Chondrocyte (in vitro differentiated cells): ENCODE measurements around the gene GALNT10. TPM values are rescaled to one million over a fixed set of nuclear protein-coding genes. Genes with fewer than 3 reads are reported as not detected.
A peak's percentile ranks its signal among the peaks of the same experiment; 100 is the strongest.

Experiments
- DNase-seq: peaks from one replicate; pipeline ENCODE4 v3.0.0; 2021; ENCODE audit warnings: mixed read lengths, low spot score
- H3K27ac Mint-ChIP-seq: one replicate; pipeline ENCODE4 v1.8.0; 2021; ENCODE audit warnings: mild to moderate bottlenecking, moderate library complexity, mixed read lengths; ENCODE audit not compliant: unreplicated experiment
- H3K27me3 Mint-ChIP-seq: 2 replicates; pipeline ENCODE4 v1.8.0; 2021; ENCODE audit warnings: low read depth, mixed read lengths
- H3K36me3 Mint-ChIP-seq: 2 replicates; pipeline ENCODE4 v1.8.0; 2021; ENCODE audit warnings: low read depth, mixed read lengths
- H3K4me1 Mint-ChIP-seq: 2 replicates; pipeline ENCODE4 v1.8.0; 2021; ENCODE audit warnings: low read depth, mild to moderate bottlenecking, mixed read lengths
- H3K4me3 Mint-ChIP-seq: one replicate; pipeline ENCODE4 v1.8.0; 2021; ENCODE audit warnings: mild to moderate bottlenecking, moderate library complexity, mixed read lengths; ENCODE audit not compliant: unreplicated experiment
- H3K9me3 Mint-ChIP-seq: 2 replicates; pipeline ENCODE4 v1.8.0; 2021; ENCODE audit warnings: low read depth, mixed read lengths
- total RNA-seq: library from RNA; stranded (reverse); gene quantifications from 3 replicates; pipeline ENCODE4 v1.2.1, GENCODE V29; 2021
- TF ChIP-seq, protein P1 (sequence below): fragments of 200-600 bp; sonication (generic); IDR thresholded peaks from 2 replicates; pipeline ENCODE4 v1.5.0; 2021; ENCODE audit warnings: antibody characterized with exemption, mild to moderate bottlenecking, moderate library complexity

Gene GALNT10
- total RNA-seq, 1 donor from 2014 or later: 155 TPM

DNA sequence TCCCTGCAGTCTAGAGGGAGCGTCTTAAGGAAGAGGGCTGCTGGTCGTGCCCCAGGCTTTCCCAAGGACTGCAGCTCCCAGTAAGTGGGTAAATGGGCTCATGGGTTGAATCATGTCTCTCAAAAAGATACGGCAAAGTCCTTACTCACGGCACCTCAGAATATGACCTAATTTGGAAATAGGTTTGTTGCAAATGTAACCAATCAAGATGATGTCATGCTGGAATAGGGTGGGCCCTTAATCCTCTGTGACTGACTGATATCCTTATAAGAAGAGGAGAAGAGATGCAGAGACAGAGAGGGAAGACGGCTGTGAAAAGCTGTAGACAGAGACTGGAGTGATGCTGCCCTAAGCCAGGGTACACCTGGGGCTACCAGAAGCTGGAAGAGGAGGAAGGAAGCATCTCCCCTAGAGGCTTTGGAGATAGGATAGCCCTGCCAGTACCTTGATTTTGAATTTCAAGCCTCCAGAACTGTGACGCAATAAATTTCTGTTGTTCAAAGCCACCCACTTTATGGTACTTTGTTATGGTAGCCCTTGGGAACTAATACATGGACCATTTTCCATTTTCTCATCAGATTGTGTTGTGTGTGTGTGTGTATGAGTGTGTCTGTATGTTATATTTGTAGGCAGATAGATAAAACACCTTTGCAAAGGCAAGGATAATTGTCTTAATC, 15.0 kb downstream of the GALNT10 start:
- DNase-seq: no peak
- Mint-ChIP-seq H3K27ac (no peak overlapping the region), H3K4me3 (no peak overlapping the region), H3K4me1 (peaks cover 75% of the 10 kb centered on the region), H3K27me3 (no peaks in the 10 kb centered on the region), H3K9me3 (no peaks in the 10 kb centered on the region), H3K36me3 (peaks cover 18% of the 10 kb centered on the region)
- TF ChIP-seq, protein P1, sequence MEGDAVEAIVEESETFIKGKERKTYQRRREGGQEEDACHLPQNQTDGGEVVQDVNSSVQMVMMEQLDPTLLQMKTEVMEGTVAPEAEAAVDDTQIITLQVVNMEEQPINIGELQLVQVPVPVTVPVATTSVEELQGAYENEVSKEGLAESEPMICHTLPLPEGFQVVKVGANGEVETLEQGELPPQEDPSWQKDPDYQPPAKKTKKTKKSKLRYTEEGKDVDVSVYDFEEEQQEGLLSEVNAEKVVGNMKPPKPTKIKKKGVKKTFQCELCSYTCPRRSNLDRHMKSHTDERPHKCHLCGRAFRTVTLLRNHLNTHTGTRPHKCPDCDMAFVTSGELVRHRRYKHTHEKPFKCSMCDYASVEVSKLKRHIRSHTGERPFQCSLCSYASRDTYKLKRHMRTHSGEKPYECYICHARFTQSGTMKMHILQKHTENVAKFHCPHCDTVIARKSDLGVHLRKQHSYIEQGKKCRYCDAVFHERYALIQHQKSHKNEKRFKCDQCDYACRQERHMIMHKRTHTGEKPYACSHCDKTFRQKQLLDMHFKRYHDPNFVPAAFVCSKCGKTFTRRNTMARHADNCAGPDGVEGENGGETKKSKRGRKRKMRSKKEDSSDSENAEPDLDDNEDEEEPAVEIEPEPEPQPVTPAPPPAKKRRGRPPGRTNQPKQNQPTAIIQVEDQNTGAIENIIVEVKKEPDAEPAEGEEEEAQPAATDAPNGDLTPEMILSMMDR: no peak

DNA sequence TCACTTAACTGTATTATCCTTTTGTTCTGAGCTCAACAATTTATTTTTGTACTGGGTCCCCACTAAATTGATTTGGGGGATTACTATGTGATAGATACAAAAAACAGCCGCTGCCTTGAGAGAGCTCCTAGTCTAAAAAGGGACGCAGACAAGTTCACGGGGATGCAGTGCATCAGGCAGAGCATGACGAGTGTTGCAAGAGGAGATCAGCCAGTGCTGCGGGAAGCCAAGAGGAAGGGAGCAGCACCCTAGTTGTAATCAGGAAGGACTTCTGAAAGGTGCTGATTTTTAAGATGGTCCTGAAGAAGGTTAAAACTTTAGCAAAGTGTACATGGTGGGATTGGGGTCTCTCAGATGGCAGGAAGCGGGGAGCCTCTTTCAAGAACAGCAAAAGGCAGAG, 15.8 kb downstream of the GALNT10 start:
- no peaks in the 10 kb centered on the region for H3K9me3 Mint-ChIP-seq
- H3K27me3 Mint-ChIP-seq: no peaks in the 10 kb centered on the region
- peaks cover 72% of the 10 kb centered on the region for H3K4me1 Mint-ChIP-seq
- H3K27ac Mint-ChIP-seq: peak overlapping the region; percentile 63
- H3K36me3 Mint-ChIP-seq: peaks cover 20% of the 10 kb centered on the region
- DNase-seq: no peak
- no peak overlapping the region for H3K4me3 Mint-ChIP-seq
- TF ChIP-seq, protein P1: no peak

DNA sequence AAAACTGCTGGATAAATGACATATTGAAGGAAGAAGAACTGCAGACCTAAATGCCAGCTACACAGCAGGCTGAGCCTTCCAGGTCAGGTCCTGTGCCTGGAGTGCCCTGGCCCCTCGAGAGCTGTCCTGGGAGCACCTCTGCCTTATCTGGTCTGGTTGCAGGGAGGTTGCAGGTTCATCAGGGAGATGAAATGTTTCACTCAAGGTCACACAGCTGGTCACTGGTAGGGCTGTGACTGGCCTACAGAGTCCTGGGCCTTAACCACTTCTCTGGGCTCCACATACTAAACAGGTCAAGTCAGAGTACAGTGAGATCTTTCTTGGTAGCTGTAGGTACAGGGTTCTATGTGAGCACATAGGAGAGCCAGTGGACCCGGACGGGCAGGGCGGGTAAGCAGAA, 16.7 kb downstream of the GALNT10 start:
- TF ChIP-seq, protein P1: no peak
- Mint-ChIP-seq H3K27ac (no peak overlapping the region), H3K4me1 (peaks cover 77% of the 10 kb centered on the region), H3K36me3 (peaks cover 22% of the 10 kb centered on the region), H3K27me3 (no peaks in the 10 kb centered on the region), H3K9me3 (no peaks in the 10 kb centered on the region), H3K4me3 (no peak overlapping the region)
- no peak for DNase-seq

DNA sequence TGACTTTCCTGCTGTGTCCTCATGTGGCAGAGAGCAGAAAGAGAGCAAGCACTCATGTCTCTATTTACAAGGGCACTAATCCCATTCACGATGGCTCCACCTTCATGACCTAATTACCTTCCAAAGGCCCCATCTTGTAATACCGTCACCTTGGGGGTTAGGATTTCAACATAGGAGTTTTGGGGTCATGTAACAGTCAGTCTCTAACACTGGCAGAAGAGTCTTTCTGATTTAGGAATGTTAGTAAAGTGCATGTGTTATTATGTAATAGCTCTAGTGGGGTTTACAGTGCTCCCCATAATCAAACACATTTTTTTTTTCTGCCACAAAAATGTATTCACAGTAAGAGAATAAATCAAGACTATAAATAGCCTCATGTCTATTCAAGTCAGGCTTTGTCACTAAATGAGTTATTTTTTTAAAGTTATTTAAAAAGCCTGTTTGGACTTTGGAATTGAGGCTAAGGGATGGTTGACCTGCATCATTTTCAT, 19.1 kb downstream of the GALNT10 start:
- H3K36me3 Mint-ChIP-seq: peaks cover 17% of the 10 kb centered on the region
- TF ChIP-seq, protein P1: no peak
- H3K27ac Mint-ChIP-seq: no peak overlapping the region

DNA sequence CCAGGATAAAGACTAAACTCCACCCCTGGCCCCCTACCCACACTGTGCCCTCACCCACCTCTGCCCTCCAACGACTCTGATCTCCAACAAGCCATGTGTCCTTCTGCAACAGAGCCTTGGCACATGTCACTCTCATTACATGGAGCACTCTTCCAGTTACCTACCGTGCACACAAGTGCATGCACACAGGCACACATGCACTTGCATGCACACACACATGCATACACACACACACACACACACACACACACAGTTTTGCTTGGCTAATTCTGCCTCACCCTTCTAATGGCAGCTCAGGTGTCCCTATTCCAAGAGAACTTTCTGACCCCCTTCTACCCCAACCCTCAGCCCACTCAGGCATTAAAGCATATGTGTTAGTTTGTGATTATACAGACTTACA, 19.6 kb downstream of the GALNT10 start:
- DNase-seq: no peak
- H3K27me3 Mint-ChIP-seq: no peaks in the 10 kb centered on the region
- TF ChIP-seq, protein P1: no peak
- peak overlapping the region; percentile 55 for H3K27ac Mint-ChIP-seq
- no peaks in the 10 kb centered on the region for H3K9me3 Mint-ChIP-seq
- H3K4me3 Mint-ChIP-seq: no peak overlapping the region
- H3K4me1 Mint-ChIP-seq: peaks cover 76% of the 10 kb centered on the region
- peaks cover 15% of the 10 kb centered on the region for H3K36me3 Mint-ChIP-seq

More for the DNA sequence above, 19.1 kb downstream of the GALNT10 start:
- Mint-ChIP-seq H3K9me3 (no peaks in the 10 kb centered on the region), H3K27me3 (no peaks in the 10 kb centered on the region), H3K4me3 (no peak overlapping the region), H3K4me1 (peaks cover 78% of the 10 kb centered on the region)
- DNase-seq: no peak
